Dedifferentiated amniotic fluid mesenchymal stem cell (primary cell): ENCODE results near the gene LCN15.
"Not testable (repeated sequence)": the region's sequence is repeated elsewhere in the genome, so short reads cannot be mapped to it uniquely, and the experiment has no call there.

Experiments
- DNase-seq: peaks from one replicate; pipeline ENCODE4 v3.0.0-alpha.2; 2016; ENCODE audit errors: extremely low spot score

The LCN15 gene

DNA sequence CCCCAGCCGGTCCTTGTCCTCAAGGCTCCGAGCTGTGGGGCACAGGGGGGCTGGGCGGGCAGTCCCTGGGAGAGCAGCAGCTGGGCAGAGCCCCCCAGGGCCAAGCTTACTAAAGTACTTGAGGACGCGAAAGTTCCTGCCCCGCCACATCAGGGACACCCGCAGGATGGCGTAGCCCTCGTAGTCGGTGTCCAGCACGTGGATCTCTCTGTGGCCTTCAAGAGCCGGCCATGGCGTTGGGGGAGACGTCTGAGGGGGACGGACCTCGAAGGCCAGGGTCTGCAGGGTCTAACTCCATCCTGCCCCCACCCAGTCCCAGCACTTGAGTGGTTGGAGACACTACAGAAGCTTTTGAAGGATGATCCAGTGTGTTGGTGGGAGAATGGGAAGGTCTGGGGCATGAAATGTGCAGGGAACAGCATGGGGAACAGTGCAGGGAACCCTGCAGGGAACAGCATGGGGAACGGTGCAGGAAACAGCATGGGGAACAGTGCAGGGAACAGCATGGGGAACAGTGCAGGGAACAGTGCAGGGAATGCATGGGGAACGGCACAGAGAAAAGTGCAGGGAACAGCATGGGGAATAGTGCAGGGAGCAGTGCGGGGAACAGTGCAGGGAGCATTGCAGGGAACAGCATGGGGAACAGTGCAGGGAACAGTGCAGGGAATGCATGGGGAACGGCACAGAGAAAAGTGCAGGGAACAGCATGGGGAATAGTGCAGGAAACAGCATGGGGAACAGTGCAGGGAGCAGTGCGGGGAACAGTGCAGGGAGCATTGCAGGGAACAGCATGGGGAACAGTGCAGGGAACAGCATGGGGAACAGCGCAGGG is 8.8 kb downstream of the LCN15 start:
- DNase-seq: not testable (repeated sequence)

DNA sequence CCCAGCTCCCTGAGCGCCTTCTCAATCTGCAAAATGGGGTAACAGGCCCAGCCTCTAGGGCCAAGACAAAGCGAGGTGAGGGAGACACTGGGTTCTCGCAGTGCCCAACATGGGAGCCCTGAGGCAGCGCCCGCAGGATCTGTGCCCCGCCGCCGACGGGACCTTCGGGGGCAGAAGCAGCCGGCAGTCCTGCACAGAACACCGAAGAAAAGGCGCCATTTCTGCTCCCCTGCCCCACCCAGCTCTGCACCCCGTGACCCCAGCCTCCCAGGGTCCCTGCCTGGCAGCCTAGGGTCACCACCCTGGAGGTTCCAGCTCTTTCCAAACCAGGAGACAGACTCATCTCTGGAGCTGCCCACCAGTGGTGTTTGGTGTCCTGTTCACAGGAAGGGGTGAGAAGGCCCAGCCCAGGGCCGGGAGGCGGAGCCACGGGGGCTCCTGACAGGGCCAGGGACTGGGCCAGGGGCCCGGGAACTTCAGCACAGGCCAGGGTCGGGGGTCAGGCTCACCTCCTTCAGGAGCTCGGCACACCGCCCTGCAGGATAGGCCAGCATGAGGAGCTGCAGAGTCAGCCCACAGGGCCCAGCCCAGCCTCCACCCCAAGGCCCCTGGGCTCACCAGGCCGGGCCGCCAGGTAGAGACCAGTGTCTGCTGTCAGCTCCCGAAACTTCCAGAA is 9.6 kb downstream of the LCN15 start:
- DNase-seq: no peak

DNA sequence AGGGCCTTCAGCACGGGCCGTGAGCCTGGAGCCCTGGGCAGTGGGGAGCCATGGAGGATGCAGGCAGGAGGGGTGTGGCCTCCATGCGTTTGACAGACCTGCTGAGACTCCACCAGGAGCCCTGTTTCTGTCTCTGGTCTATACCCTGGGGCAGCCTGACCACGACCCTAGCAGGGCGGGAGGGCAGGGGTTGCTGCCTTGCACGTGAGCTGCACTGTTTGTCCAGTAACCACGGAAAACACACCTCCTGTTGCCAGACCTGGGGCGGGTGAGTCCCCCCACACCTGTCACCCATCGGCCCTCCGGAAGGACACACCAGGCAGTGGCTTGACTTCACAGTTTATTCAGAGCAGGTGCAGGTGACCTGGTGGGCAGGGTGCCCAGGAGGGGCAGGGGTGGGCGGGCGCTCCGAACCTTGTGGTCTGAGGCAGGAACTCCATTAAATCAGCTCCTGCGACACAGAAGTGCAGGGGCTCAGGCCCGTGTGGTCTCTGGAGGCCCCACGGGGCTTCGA is 10.2 kb downstream of the LCN15 start:
- no peak for DNase-seq

DNA sequence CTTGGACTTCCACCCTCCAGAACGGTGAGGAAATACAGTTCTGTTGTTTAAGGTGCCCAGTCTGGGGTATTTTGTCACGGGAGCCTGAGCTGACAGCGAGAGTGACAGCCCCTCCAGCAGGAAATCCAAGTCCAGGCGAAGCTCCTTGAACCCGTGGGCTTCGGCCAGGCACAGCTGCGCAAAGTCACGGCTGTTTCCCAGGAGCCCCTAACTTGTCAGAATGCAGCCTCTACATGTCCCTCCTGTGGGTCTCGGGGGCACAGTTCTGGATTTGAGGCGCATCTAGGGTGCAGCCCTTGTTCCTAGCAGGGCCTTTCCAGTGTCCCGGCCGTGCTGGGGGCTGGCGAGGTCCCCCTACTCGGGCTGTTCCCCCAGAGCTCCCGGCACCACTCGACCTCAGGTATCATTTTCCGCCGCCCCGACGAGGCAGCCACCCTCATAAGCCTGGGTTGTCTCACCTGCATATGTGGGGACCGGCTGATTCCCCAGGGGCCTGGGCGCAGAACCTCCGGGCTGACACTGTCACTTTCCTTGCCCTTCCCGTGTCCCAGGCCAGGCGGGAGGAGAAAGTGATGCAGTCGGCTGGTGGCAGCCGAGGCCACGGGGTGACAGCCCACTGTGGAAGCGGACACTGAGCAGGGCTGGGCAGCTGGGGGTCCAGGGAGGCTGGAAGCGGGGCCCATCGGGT is 10.8 kb downstream of the LCN15 start:
- DNase-seq: no peak

DNA sequence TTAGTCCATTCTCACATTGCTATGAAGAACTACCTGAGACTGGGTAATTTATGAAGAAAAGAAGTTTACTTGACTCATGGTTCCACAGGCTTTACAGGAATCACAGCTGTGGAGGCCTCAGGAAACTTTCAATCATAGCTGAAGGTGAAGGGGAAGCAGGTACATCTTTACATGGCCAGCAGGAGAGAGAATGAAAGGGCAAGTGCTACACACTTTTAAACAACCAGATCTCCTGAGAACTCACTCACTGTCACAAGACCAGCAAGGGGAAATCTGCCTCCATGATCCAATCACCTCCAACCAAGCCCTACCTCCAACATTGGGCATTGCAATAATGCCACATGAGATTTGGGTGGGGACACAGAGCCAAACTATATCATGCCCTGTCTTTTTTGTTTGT is 12.5 kb downstream of the LCN15 start:
- no peak for DNase-seq

DNA sequence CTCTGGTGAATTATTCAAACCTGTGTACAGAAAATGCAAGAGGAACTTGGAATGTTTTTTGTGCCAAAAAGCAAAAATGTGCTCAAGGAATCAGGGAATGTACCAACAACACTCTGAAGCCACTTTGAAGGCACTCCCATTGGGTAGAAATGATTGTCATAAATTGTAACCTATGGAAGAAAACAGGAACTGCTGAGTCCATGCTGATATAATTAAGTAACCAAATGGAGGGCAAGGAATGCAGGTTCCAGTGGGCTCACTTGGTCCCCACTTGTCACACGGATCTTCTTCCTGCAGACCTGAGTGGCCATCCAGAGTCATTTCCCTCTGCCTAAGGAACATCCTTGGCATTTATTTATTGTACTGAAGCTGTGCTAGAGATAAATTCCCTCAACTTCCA is 13.1 kb downstream of the LCN15 start:
- DNase-seq: no peak

DNA sequence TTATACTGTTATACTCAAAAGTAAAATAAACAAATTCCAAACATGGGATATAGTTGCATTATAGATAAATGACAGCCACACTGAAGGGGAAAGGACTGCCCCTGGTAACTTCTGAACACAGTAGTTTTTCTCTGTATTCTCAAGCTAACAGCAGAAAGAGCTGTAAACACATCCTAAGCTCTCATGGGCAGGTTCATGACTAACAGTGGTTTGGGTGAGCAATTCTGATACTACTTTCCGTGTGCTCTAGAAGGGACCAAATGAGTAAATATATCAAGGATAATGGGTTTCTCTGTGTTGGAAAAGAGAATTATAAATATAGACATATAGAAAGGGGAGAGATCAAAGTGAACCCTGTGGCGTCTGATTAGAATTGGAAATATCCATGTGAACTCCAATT is 13.8 kb downstream of the LCN15 start:
- no peak for DNase-seq

DNA sequence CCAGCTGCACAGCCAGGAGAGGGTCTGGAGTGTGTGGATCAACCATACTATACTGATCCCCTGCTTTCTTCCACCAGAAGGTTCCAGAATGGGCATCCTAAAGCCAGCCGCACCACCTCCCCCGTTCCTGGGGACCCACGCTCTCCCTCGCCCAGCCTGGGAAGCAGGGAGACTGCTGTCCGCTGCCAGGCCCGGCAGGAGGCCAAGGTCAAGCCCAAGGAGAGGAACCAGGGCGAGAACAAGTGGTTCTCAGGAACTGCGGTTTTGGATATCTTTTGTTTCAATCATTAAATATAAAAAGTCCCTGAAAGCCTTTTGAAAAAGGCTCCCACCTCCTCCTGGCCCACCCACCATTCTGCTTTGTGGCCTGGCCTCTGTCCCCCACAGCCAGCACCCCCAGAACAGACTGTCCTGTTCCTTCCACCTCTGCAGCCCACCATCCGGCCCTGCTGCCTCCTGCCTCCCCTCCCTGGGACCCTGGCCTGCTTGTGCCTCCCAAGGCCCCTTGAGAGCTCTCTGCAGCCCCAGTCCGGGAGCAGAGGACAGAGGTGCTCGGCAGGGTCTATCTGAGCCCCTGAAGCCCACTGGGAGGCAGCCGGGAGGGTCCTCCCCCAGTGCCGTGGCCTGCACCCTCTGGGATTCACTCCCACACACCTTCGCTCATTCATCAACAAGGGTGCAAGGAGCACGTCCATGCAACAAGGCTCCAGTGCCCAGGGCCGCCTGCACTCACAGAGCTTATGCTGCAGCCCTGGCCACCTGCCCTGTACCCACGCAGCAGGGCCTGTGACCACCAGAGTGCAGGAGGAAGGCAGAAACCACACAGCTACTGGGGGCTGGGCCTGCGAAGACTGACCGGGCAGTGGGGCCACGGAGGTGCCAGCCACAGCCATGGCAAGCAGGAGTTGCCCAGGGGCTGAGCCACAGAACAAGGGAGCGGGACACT is 15.4 kb downstream of the LCN15 start:
- no peak for DNase-seq

DNA sequence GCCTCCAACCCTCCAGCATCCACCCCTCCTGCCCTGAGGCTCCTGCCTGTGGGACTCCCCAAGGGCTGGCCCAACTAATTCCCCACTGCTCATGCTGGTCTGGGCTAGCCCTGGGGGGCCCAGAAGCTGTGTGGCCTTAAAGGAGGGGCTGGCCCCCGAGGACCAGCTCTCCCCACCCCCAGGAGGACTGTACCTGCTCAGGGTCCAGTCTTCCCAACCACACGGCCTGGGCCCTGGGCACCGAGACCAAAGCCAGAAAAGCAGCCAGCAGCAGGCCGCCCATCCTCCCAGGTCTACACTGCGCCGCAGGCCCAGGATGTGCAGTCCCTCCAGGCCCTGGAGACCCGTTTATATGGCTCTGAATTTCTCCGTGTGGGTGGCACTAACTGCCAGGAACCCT is 16.1 kb downstream of the LCN15 start, which contains the start of gene LCN6:
TSS of gene LCN6 (minus strand) at position 325 of the 400 bp plus-strand sequence. CDS start at position 283, 42 bp downstream.
- no peak for DNase-seq

DNA sequence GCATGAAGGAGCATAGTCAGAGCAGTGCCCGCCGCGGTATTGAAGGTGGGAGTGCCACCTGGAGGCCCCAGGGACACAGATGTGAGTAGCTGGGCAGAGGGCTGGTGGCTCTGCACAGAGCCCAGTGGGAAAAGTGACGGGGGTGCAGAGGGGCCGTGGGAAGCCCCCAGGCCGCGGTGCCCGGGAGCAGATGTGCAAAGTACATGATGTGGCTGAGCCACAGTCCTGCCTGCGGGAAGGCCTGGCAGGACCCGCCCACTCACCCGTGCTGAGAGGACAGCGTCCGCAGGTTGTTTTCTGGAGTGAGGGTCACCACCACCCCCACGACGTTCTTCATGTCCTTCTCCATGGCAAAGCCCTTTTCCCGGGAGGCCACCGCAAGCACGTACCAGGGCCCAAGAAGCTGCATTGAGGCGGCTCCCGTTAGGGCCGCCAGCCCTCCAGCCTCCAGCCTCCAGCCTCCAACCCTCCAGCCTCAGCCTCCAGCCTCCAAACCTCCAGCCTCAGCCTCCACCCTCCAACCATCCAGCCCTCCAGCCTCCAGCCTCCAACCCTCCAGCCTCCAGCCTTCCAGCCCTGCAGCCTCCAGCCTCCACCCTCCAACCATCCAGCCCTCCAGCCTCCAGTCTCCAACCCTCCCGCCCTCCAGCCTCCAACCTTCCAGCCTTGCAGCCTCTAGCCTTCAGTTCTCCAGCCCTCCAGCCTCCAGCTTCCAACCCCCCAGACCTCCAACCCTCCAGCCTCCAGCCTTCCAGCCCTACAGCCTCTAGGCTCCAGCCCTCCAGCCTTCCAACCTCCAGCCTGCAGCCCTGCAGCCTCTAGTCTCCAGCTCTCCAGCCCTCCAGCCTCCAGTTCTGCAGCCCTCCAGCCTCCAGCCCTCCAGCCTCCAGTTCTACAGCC is 16.9 kb downstream of the LCN15 start:
- DNase-seq: no peak

DNA sequence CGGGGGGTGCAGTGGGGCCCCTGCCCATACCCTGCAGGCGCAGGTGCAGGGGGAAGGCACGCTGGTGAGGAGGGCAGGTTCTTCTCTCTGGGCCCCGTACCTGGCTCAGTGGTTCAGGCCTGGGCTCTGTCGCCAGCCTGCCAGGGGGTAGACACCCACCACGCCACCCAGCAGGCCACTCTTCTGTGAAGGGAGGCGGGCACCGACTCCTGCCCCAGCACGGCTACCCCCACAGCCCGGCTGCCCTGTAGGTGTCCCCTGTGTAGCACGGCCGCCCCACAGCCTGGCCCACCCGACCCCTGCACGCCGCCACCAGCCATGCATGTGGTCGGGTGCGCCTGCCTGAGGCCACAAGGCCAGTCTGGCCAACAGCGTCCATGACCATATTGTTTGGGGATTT is 17.7 kb downstream of the LCN15 start:
- no peak for DNase-seq

DNA sequence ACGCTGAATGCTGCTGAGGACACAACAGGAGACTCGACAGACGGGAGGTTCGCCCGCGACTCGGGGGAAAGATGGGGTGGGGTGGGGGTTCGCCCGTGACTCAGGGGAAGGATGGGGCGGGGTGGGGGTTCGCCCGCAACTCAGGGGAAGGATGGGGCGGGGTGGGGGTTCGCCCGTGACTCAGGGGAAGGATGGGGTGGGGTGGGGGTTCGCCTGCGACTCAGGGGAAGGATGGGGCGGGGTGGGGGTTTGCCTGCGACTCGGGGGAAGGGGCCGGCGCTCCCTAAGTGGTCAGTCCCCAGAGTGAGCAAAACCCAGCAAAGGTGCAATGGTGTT is 18.2 kb downstream of the LCN15 start:
- no peak for DNase-seq

DNA sequence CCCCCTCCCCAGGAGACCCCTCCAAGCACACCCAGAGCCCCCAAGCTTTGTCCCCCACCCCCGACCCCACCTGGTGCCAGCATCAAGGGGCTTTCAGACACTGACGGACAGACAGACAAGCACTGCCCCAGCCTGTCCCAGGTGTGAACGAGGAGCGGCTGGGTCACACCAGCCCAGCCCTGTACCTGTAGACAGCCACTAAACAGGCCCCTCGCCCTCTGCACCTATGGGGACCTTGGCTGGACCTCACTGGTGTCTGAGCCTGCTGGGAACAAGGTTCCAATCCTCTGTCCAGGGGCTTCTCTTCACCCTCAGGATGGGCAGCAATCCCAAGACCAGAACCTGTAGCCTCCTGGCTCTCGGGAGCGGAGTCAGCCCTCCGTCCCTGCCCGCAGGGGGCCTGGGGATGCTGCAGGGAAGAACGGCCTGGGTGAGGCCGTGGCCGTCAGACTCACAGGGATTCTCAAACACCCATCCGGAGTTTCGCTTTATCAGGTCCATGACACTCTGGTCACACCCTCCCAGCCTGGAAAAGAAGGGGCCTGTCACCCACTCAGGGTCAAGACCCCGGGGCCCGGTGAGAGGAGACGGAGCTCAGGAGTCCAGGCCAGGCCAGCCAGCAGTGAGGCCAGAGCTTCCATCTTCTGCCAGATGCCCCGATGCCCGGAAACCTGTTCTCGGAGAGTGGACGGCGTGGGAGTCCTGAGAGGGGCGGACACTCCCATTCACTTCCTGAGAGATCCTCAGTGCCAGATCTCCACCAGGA is 18.7 kb downstream of the LCN15 start:
- DNase-seq: no peak

DNA sequence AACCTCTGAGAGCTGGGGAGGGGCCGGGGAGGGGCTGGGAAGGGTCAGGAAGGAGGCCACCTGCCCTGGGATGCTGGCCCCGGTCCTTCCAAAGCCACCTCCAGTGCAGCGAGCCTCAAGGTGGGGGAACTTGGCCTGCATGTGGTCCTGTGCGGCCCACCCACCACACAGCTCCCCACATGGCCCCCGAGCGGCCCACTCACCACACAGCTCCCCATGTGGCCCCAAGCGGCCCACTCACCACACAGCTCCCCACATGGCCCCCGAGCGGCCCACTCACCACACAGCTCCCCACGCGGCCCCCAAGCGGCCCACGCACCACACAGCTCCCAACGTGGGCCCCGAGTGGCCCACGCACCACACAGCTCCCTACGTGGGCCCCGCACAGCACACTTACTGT is 19.5 kb downstream of the LCN15 start:
- no peak for DNase-seq

DNA sequence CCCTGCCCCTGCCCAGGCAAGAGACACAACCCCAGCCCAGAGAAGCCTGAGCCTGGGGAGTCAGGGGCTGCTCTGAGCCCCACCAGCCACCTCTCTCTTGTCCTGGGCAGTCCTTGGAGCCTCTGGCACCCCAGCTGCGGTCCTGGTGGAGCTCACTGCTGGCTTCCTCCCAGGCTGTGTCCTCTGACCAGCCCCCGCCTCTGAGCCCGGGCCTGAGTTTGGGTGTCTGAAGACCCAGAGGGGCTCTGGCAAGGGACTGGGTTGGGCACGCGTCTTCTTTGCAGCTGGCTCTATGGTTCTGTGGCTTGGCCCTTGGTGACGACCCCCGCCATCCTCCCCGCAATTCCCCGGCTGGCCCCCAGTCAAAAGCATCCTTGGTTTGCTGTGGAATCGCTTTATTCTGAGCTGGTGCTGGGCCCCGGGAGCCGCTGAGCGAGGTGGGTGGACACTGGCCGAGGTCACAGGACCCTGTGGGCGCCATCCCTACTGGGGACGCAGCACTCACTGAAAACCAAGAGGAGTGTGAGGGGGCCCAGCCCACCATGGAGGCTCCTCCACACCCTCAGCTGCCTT is 20.6 kb downstream of the LCN15 start:
- no peak for DNase-seq

DNA sequence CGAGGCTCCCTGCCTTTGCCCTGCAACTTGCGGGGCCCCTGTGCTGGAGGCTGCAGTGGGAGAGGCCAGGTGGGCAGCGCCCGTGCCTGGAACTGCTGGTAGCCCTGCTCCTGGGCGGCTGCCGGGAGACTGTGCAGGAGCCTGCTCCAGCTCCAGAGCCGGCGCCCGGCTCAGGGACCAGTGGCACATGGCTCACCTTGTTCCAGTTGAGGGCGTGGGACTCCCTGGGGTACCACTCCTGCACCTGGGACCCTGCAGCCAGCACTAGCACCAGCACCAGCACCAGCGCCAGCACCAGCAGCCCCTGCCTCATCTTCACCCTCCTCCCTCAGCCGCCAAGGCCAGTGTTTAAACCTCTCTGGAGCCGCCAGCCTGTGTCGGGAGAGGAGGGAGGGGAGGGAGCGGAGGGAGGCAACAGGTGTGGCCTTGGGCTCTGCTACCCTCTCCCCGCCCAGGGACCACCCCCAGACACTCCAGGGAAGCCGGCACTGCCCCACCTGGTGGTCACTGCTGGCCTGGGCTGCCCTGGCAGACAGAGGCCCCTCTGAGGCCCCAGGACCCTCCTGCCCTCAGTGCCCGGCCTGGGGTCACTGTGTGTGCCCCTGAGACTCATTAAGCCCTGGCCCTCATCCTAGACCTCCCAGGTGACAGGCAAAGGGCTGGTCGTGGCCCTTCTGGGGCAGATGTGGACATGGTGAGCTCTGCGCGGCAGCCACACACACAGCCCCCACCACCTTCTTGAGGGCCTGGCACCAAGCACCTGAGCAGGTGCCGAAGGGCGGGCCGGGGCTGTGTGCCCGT is 21.5 kb downstream of the LCN15 start, which contains the start of gene LCN10:
TSS of gene LCN10 (minus strand) at position 350 of the 801 bp plus-strand sequence. CDS start at position 313, 37 bp downstream.
- no peak for DNase-seq

DNA sequence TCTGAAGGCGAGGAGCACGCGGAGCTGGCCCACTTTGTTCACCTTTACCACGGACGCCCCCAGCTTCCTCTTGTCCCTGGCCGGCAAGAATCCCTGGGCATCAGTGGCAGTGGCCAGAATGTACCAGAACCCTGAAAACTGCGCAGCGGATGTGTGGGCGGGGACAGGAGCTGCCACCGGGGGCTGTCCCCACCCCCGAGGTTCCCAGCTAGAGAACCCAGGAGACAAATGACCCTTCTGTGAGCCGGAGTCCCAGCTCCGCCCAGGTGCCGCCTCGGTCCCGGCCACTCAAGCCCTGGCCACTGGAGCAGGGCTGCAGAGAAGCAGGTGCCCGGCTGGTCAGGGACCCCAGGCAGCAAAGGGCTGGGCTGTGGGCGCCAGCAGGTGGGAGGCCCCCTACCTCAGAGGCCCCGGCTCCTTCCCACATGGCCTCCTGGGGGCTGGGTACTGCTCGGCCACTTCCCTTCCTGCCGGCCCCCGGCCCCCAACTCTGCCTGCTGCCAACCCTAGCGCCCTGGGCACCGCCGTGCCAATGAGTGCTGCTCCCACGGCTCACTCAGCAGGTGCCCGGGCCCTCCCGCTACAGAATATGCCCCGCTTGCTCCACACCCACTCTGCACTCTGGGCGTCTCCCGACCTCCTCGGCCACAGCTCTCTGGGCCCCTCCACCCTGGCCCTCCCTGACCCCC is 22.3 kb downstream of the LCN15 start:
- no peak for DNase-seq
